Activated T-cell treated with anti-CD3 and anti-CD28 coated beads, Interleukin-2, amount 50 U/mL, for 24 hours (primary cell): ENCODE measurements around the gene CADM2.

Experiments used
- DNase-seq: peaks from one replicate; pipeline ENCODE4 v3.0.0-alpha.2; 2020
- H3K27ac Mint-ChIP-seq: 2 replicates; pipeline ENCODE4 v1.8.0; 2020; ENCODE audit warnings: mild to moderate bottlenecking, mixed read lengths
- H3K27me3 Mint-ChIP-seq: 2 replicates; pipeline ENCODE4 v1.8.0; 2020; ENCODE audit warnings: mixed read lengths
- H3K36me3 Mint-ChIP-seq: 2 replicates; pipeline ENCODE4 v1.8.0; 2020; ENCODE audit warnings: low read depth, mixed read lengths
- H3K4me1 Mint-ChIP-seq: 2 replicates; pipeline ENCODE4 v1.8.0; 2020; ENCODE audit warnings: low read depth, mixed read lengths
- H3K4me3 Mint-ChIP-seq: 2 replicates; pipeline ENCODE4 v1.8.0; 2020; ENCODE audit warnings: mild to moderate bottlenecking, moderate library complexity, mixed read lengths
- H3K9me3 Mint-ChIP-seq: 2 replicates; pipeline ENCODE4 v1.8.0; 2020; ENCODE audit warnings: mixed read lengths

Gene CADM2

DNA sequence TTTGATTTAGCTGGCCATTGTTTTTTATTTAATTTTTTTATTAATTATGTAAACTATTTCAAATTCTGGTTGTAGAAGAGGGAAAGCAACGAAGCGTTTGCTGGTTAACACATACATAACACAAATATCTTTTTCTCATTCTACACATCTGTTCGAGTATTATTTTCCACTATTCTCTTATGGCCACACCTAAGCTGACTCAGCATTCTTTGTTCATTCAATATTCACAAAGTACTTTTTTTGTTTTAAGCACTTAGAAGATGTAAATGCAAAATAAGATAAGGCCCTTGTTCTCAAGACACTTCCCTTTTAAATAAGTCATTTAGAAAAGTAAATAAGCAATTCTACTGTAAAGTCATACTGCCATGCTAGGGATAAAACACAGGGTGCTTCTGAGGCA is 45.4 kb downstream of the CADM2 start:
- H3K27me3 Mint-ChIP-seq: no peaks in the 10 kb centered on the region
- no peak overlapping the region for H3K4me3 Mint-ChIP-seq
- no peaks in the 10 kb centered on the region for H3K36me3 Mint-ChIP-seq
- DNase-seq: no peak
- no peak overlapping the region for H3K27ac Mint-ChIP-seq
- no peaks in the 10 kb centered on the region for H3K4me1 Mint-ChIP-seq
- H3K9me3 Mint-ChIP-seq: peaks cover 7% of the 10 kb centered on the region

- DNase-seq: no peak
- no peaks in the 10 kb centered on the region for H3K36me3 Mint-ChIP-seq
Observed at GRCh38 chr3:85005946-85006345, 47.2 kb downstream of the CADM2 start.

DNA sequence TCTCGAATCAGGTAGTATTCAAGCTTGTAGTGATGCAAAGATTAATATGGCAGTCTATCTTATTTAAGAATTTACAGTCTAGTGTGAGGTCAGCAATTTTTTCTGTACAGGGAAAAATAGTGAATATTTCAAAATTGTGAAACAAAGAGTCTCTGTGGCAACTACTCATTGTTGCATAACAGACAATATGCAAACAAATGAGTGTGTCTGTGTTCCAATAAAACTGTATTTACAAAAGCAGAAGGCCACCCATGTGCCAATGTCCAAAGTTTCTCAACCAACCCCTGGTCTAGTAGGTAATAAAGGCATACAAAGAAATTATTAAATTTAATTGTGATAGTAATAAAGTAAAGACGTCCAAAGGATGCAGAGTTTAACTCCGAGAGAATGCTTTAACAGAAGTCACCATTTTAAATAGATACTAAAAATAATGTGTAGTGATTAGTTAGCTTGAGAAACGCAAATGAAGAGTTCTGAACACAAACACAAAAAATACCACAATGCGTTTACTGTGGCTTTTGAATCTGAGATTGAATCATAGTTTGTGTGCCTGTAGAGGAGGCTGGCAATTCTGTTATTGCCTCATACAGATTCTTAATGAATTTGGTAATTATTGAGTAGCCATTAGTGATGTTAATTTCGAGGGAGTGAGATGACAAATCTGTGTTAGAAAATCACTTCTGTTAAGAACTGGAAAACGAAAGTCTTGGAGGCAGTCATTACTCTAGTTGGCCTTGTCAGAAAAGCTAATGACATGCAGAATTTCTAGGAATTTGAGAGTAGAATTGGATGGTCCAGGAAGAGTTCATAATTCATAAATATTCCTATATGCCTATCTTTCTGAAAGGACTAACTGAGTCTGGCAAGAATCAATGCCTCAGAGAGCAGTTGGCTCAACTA is 48.7 kb downstream of the CADM2 start:
- peaks cover 11% of the 10 kb centered on the region for H3K9me3 Mint-ChIP-seq
- H3K4me1 Mint-ChIP-seq: no peaks in the 10 kb centered on the region
- H3K4me3 Mint-ChIP-seq: no peak overlapping the region
- H3K36me3 Mint-ChIP-seq: no peaks in the 10 kb centered on the region
- no peaks in the 10 kb centered on the region for H3K27me3 Mint-ChIP-seq
- H3K27ac Mint-ChIP-seq: no peak overlapping the region
- no peak for DNase-seq

More at GRCh38 chr3:85005946-85006345, 47.2 kb downstream of the CADM2 start:
- H3K4me3 Mint-ChIP-seq: no peak overlapping the region
- no peaks in the 10 kb centered on the region for H3K27me3 Mint-ChIP-seq
- peaks cover 11% of the 10 kb centered on the region for H3K9me3 Mint-ChIP-seq
- no peaks in the 10 kb centered on the region for H3K4me1 Mint-ChIP-seq
- no peak overlapping the region for H3K27ac Mint-ChIP-seq

DNA sequence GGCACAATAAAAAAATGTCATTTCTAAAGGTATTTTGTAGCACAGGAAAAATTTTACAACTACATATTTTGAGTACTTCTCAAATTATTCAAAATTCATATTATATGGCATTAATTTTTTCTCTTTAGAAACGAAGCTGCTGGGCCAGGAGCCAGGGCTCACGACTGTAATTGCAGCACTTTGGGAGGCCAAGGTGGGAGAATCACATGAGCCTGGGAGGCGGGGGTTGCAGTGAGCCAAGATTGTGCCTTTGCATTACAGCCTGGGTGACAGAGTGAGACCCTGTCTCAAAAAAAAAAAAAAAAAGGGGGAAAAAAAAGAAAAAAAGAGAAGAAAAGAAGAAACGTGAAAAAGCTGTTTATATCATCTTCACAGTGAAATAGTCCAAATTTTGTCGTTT is 62.0 kb downstream of the CADM2 start:
- no peaks in the 10 kb centered on the region for H3K4me1 Mint-ChIP-seq
- no peak overlapping the region for H3K27ac Mint-ChIP-seq
- H3K9me3 Mint-ChIP-seq: peaks cover 11% of the 10 kb centered on the region
- H3K27me3 Mint-ChIP-seq: no peaks in the 10 kb centered on the region
- H3K36me3 Mint-ChIP-seq: no peaks in the 10 kb centered on the region
- no peak overlapping the region for H3K4me3 Mint-ChIP-seq
- DNase-seq: no peak

- H3K4me3 Mint-ChIP-seq: no peak overlapping the region
- peaks cover 5% of the 10 kb centered on the region for H3K9me3 Mint-ChIP-seq
- no peak for DNase-seq
- H3K4me1 Mint-ChIP-seq: no peaks in the 10 kb centered on the region
- H3K27ac Mint-ChIP-seq: no peak overlapping the region
- no peaks in the 10 kb centered on the region for H3K36me3 Mint-ChIP-seq
- no peaks in the 10 kb centered on the region for H3K27me3 Mint-ChIP-seq
Observed at GRCh38 chr3:85030052-85030451, 71.3 kb downstream of the CADM2 start.

- no peak for DNase-seq
- peaks cover 17% of the 10 kb centered on the region for H3K9me3 Mint-ChIP-seq
Observed at GRCh38 chr3:85037203-85037602, 78.4 kb downstream of the CADM2 start.

GRCh38 chr3:85041001-85041400 is 82.2 kb downstream of the CADM2 start:
- no peak overlapping the region for H3K4me3 Mint-ChIP-seq
- no peaks in the 10 kb centered on the region for H3K27me3 Mint-ChIP-seq
- no peaks in the 10 kb centered on the region for H3K4me1 Mint-ChIP-seq
- DNase-seq: no peak
- H3K27ac Mint-ChIP-seq: no peak overlapping the region
- peaks cover 14% of the 10 kb centered on the region for H3K9me3 Mint-ChIP-seq
- H3K36me3 Mint-ChIP-seq: no peaks in the 10 kb centered on the region

More at GRCh38 chr3:85037203-85037602, 78.4 kb downstream of the CADM2 start:
- no peak overlapping the region for H3K27ac Mint-ChIP-seq
- no peak overlapping the region for H3K4me3 Mint-ChIP-seq
- H3K36me3 Mint-ChIP-seq: no peaks in the 10 kb centered on the region
- H3K4me1 Mint-ChIP-seq: no peaks in the 10 kb centered on the region
- no peaks in the 10 kb centered on the region for H3K27me3 Mint-ChIP-seq

GRCh38 chr3:85041562-85042055 is 82.8 kb downstream of the CADM2 start:
- no peaks in the 10 kb centered on the region for H3K4me1 Mint-ChIP-seq
- no peak for DNase-seq
- peaks cover 14% of the 10 kb centered on the region for H3K9me3 Mint-ChIP-seq
- H3K27ac Mint-ChIP-seq: no peak overlapping the region
- H3K27me3 Mint-ChIP-seq: no peaks in the 10 kb centered on the region
- no peaks in the 10 kb centered on the region for H3K36me3 Mint-ChIP-seq
- no peak overlapping the region for H3K4me3 Mint-ChIP-seq

- Mint-ChIP-seq H3K36me3 (no peaks in the 10 kb centered on the region), H3K27me3 (no peaks in the 10 kb centered on the region), H3K4me1 (no peaks in the 10 kb centered on the region), H3K27ac (no peak overlapping the region), H3K9me3 (peaks cover 10% of the 10 kb centered on the region), H3K4me3 (no peak overlapping the region)
- DNase-seq: no peak
Observed at GRCh38 chr3:85050821-85051220, 92.0 kb downstream of the CADM2 start.

- no peak for DNase-seq
- Mint-ChIP-seq H3K27ac (no peak overlapping the region), H3K36me3 (no peaks in the 10 kb centered on the region), H3K9me3 (peaks cover 10% of the 10 kb centered on the region), H3K4me1 (no peaks in the 10 kb centered on the region), H3K4me3 (no peak overlapping the region), H3K27me3 (no peaks in the 10 kb centered on the region)
Observed at GRCh38 chr3:85051786-85052185, 93.0 kb downstream of the CADM2 start.

DNA sequence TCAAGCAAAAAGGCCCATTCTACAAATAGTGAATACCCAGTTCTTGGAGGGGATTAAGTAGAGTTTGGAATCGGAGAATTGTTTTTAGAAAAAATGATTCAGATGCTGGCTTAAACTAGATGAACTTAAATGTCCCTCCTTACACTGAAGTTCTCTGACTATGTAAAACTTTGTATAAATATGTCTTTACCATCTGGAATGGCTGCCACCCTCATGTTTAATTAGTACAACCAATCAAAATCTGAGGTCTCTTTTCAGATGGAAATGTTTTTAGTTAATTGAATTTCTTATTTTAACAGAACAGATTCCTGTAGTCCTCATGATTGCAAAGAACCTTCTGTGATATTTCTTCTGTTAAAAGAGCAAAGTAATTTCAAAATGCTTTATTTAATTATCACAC is 94.8 kb downstream of the CADM2 start:
- Mint-ChIP-seq H3K36me3 (no peaks in the 10 kb centered on the region), H3K4me3 (no peak overlapping the region), H3K9me3 (peaks cover 3% of the 10 kb centered on the region), H3K27ac (no peak overlapping the region), H3K4me1 (no peaks in the 10 kb centered on the region), H3K27me3 (no peaks in the 10 kb centered on the region)
- no peak for DNase-seq

DNA sequence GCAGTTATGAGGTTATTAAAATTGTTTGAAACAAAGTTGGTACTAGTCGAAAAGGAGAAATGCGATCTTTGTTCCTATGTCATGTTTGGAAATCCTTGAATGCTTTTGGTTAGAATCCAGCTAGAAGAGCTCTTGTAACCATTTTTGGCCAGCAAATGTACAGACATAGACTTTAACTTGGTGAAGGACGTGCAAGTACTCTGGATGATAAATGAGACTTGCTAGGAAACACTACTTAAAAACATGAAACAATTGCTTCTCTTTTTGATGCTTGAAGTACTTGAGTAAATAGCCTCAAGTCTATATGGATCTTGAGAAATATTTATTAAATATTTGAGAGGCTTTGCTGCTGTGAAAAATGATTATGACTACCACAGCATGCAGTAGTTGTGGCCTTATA is 95.8 kb downstream of the CADM2 start:
- no peak overlapping the region for H3K27ac Mint-ChIP-seq
- H3K36me3 Mint-ChIP-seq: no peaks in the 10 kb centered on the region
- DNase-seq: no peak
- H3K4me1 Mint-ChIP-seq: no peaks in the 10 kb centered on the region
- no peaks in the 10 kb centered on the region for H3K27me3 Mint-ChIP-seq
- H3K9me3 Mint-ChIP-seq: no peaks in the 10 kb centered on the region
- H3K4me3 Mint-ChIP-seq: no peak overlapping the region

- Mint-ChIP-seq H3K27me3 (no peaks in the 10 kb centered on the region), H3K4me3 (no peak overlapping the region), H3K27ac (no peak overlapping the region), H3K36me3 (no peaks in the 10 kb centered on the region), H3K4me1 (no peaks in the 10 kb centered on the region), H3K9me3 (peaks cover 2% of the 10 kb centered on the region)
- no peak for DNase-seq
Observed at GRCh38 chr3:85068911-85069310, 110.1 kb downstream of the CADM2 start.

- H3K9me3 Mint-ChIP-seq: no peaks in the 10 kb centered on the region
- no peak overlapping the region for H3K4me3 Mint-ChIP-seq
- H3K4me1 Mint-ChIP-seq: no peaks in the 10 kb centered on the region
- DNase-seq: no peak
- no peaks in the 10 kb centered on the region for H3K27me3 Mint-ChIP-seq
- no peak overlapping the region for H3K27ac Mint-ChIP-seq
- no peaks in the 10 kb centered on the region for H3K36me3 Mint-ChIP-seq
Observed at GRCh38 chr3:85074003-85074402, 115.2 kb downstream of the CADM2 start.

DNA sequence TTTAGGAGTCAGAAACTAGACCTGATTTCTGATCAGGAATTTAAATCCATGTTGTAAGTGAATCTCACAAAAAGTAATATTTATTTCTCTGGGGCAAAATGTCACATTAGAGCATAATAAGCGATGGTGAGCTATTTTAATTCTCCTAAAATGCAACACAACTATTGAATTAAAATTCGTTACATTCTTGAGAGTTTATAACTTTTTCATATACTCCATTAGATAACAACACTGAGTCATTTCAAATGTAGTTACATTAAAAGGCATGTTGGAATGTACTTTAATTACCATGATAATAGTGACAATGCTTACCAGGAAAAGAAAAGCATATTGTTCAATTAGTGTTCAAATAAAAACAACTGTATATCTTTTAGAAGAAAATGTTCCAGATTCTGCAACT is 116.9 kb downstream of the CADM2 start:
- DNase-seq: no peak
- Mint-ChIP-seq H3K36me3 (no peaks in the 10 kb centered on the region), H3K27ac (no peak overlapping the region), H3K9me3 (no peaks in the 10 kb centered on the region), H3K4me3 (no peak overlapping the region), H3K27me3 (no peaks in the 10 kb centered on the region), H3K4me1 (no peaks in the 10 kb centered on the region)
